H1 (cell line): ENCODE results near the gene SEC16A. TPM values are rescaled to one million over a fixed set of nuclear protein-coding genes. Genes with fewer than 3 reads are reported as not detected.

Experiments
- CBX8 ChIP-seq: fragments of 300-800, 300-1000 bp; sonication (generic); IDR thresholded peaks from 2 replicates; pipeline ENCODE4 v1.7.1; 2016; ENCODE audit warnings: low read depth, low read length, borderline replicate concordance
- PHF8 ChIP-seq: fragments of 200-600 bp; sonication (generic); conservative IDR thresholded peaks from 2 replicates; pipeline ENCODE4 v1.7.1; 2012; ENCODE audit warnings: low read depth, mild to moderate bottlenecking, inconsistent platforms, low read length, moderate library complexity
- polyA plus RNA-seq, 7 experiments: library from polyadenylated mRNA; depleted of rRNA in 3 of 7; stranded (reverse) in 5 of 7; unstranded in 2 of 7; fragments of >200 nt in 5 of 7; fragments of 200-250 nt in 2 of 7; gene quantifications; 1 replicate in 5 of 7; 2 replicates in 1 of 7; 4 replicates in 1 of 7; pipeline versions ENCODE4 v1.2.1 to v1.2.3, GENCODE V29; 2011 to 2013; ENCODE audit warnings: missing spikeins in 2 of 7, mixed read lengths in 2 of 7
- total RNA-seq: library from RNA; stranded (reverse); fragmentation: NEBNext Ultra II Directional; extraction: Animal tissue kit (Norgen Biotek cat#: 25700); gene quantifications from 2 replicates; pipeline ENCODE4 v1.2.1, GENCODE V29; 2021
- TF ChIP-seq, protein P1 (sequence below): fragments of 300-600 bp; sonication (generic); IDR thresholded peaks from 2 replicates; pipeline ENCODE4 v1.7.1; 2012; ENCODE audit warnings: low read length, moderate library complexity, mild to moderate bottlenecking, inconsistent platforms; ENCODE audit not compliant: insufficient replicate concordance

Gene SEC16A
- total and polyA plus RNA-seq, 2 of the 8 experiments (the other 6 are each of a cell fraction or from before 2014, with no cell fraction given) = 21.6 to 49.0 TPM

- TF ChIP-seq, protein P1, sequence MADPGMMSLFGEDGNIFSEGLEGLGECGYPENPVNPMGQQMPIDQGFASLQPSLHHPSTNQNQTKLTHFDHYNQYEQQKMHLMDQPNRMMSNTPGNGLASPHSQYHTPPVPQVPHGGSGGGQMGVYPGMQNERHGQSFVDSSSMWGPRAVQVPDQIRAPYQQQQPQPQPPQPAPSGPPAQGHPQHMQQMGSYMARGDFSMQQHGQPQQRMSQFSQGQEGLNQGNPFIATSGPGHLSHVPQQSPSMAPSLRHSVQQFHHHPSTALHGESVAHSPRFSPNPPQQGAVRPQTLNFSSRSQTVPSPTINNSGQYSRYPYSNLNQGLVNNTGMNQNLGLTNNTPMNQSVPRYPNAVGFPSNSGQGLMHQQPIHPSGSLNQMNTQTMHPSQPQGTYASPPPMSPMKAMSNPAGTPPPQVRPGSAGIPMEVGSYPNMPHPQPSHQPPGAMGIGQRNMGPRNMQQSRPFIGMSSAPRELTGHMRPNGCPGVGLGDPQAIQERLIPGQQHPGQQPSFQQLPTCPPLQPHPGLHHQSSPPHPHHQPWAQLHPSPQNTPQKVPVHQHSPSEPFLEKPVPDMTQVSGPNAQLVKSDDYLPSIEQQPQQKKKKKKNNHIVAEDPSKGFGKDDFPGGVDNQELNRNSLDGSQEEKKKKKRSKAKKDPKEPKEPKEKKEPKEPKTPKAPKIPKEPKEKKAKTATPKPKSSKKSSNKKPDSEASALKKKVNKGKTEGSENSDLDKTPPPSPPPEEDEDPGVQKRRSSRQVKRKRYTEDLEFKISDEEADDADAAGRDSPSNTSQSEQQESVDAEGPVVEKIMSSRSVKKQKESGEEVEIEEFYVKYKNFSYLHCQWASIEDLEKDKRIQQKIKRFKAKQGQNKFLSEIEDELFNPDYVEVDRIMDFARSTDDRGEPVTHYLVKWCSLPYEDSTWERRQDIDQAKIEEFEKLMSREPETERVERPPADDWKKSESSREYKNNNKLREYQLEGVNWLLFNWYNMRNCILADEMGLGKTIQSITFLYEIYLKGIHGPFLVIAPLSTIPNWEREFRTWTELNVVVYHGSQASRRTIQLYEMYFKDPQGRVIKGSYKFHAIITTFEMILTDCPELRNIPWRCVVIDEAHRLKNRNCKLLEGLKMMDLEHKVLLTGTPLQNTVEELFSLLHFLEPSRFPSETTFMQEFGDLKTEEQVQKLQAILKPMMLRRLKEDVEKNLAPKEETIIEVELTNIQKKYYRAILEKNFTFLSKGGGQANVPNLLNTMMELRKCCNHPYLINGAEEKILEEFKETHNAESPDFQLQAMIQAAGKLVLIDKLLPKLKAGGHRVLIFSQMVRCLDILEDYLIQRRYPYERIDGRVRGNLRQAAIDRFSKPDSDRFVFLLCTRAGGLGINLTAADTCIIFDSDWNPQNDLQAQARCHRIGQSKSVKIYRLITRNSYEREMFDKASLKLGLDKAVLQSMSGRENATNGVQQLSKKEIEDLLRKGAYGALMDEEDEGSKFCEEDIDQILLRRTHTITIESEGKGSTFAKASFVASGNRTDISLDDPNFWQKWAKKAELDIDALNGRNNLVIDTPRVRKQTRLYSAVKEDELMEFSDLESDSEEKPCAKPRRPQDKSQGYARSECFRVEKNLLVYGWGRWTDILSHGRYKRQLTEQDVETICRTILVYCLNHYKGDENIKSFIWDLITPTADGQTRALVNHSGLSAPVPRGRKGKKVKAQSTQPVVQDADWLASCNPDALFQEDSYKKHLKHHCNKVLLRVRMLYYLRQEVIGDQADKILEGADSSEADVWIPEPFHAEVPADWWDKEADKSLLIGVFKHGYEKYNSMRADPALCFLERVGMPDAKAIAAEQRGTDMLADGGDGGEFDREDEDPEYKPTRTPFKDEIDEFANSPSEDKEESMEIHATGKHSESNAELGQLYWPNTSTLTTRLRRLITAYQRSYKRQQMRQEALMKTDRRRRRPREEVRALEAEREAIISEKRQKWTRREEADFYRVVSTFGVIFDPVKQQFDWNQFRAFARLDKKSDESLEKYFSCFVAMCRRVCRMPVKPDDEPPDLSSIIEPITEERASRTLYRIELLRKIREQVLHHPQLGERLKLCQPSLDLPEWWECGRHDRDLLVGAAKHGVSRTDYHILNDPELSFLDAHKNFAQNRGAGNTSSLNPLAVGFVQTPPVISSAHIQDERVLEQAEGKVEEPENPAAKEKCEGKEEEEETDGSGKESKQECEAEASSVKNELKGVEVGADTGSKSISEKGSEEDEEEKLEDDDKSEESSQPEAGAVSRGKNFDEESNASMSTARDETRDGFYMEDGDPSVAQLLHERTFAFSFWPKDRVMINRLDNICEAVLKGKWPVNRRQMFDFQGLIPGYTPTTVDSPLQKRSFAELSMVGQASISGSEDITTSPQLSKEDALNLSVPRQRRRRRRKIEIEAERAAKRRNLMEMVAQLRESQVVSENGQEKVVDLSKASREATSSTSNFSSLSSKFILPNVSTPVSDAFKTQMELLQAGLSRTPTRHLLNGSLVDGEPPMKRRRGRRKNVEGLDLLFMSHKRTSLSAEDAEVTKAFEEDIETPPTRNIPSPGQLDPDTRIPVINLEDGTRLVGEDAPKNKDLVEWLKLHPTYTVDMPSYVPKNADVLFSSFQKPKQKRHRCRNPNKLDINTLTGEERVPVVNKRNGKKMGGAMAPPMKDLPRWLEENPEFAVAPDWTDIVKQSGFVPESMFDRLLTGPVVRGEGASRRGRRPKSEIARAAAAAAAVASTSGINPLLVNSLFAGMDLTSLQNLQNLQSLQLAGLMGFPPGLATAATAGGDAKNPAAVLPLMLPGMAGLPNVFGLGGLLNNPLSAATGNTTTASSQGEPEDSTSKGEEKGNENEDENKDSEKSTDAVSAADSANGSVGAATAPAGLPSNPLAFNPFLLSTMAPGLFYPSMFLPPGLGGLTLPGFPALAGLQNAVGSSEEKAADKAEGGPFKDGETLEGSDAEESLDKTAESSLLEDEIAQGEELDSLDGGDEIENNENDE = no peak
- TF ChIP-seq PHF8 (no peak), CBX8 (no peak)
- TF ChIP-seq, all 59 proteins: peak for 0
These were observed 11.2 kb upstream of the SEC16A start (continued) for GRCh38 chr9:136494012-136494411.
